DND-41 (cell line): Measurements from ENCODE around the gene GAPDH.

Experiments
- EZH2 ChIP-seq: IDR thresholded peaks from 3 replicates; pipeline ENCODE4 v1.6.1; 2012; ENCODE audit warnings: borderline replicate concordance, low read depth, mild to moderate bottlenecking, moderate library complexity, low read length, inconsistent platforms; ENCODE audit not compliant: severe bottlenecking
- TF ChIP-seq, protein P1 (sequence below): IDR thresholded peaks from 2 replicates; pipeline ENCODE4 v1.5.1; 2012; ENCODE audit warnings: borderline replicate concordance, low read length, moderate library complexity, mild to moderate bottlenecking; ENCODE audit not compliant: poor library complexity, severe bottlenecking; ENCODE audit errors: extremely low read depth

DNA sequence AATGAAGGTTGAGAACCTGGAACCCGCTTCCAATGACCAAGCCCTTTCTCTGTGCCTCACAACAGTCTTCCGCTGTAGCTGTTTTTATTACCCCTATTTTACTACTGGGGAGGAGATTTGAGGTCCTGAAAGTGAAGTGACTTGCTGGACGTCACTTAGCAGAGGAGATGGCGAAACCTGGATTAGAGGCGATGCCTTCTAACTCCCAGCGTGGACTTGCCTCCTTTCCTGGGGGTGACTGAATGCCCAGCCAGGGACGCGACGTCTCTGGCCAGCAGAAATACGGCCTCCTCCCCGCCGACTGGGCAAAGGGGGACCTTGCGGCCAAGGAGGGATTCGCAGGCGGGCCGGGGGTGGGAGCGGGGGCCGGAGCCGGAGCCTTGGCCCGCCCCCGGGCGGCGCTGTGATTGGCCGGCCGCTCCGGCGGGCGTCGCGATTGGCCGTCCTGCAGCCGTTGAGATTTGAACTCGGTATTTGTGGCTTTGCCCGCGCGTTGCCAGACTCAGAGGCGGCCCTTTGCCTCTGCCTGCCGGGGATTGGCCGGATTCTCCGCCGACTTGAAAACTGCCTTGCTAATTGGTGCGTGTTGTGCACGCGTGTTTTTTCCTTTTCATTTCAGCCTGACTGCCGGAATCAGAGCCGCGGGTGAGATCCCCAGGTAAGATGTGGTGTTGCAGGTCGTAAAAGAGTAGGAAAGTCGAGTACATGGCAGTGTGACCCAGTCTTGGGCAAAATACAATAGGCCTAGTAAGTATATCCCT is 40.6 kb upstream of the GAPDH start, which contains the start of gene NCAPD2:
- TF ChIP-seq, protein P1, sequence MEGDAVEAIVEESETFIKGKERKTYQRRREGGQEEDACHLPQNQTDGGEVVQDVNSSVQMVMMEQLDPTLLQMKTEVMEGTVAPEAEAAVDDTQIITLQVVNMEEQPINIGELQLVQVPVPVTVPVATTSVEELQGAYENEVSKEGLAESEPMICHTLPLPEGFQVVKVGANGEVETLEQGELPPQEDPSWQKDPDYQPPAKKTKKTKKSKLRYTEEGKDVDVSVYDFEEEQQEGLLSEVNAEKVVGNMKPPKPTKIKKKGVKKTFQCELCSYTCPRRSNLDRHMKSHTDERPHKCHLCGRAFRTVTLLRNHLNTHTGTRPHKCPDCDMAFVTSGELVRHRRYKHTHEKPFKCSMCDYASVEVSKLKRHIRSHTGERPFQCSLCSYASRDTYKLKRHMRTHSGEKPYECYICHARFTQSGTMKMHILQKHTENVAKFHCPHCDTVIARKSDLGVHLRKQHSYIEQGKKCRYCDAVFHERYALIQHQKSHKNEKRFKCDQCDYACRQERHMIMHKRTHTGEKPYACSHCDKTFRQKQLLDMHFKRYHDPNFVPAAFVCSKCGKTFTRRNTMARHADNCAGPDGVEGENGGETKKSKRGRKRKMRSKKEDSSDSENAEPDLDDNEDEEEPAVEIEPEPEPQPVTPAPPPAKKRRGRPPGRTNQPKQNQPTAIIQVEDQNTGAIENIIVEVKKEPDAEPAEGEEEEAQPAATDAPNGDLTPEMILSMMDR, result no peak
- no peak for TF ChIP-seq EZH2
